DND-41 (cell line): Measurements from ENCODE around the gene CPZ.

Experiments
- ATAC-seq: fragments of 200-7000 bp; cut with Tn5 transposase; 3 replicates; pipeline ENCODE4 v1.9.1; 2021; ENCODE audit warnings: low read depth; ENCODE audit not compliant: insufficient read depth
- DNase-seq: peaks from one replicate; pipeline ENCODE4 v3.0.0-alpha.2; 2020
- H2AFZ ChIP-seq: 2 replicates; pipeline ENCODE4 v1.6.0; 2012; ENCODE audit warnings: low read depth, low read length
- H3K27ac ChIP-seq: 2 replicates; pipeline ENCODE4 v1.5.1; 2012; ENCODE audit warnings: low read length, inconsistent platforms
- H3K27me3 ChIP-seq: fragments of 200-600 bp; sonication (generic); 2 replicates; pipeline ENCODE4 v1.6.0; 2012; ENCODE audit warnings: low read length, mild to moderate bottlenecking, inconsistent platforms; ENCODE audit not compliant: insufficient read depth, poor library complexity
- H3K36me3 ChIP-seq: 2 replicates; pipeline ENCODE4 v1.5.1; 2012; ENCODE audit warnings: low read length, inconsistent platforms; ENCODE audit not compliant: insufficient read depth
- H3K4me1 ChIP-seq: 2 replicates; pipeline ENCODE4 v1.5.1; 2012; ENCODE audit warnings: mild to moderate bottlenecking, low read length; ENCODE audit not compliant: insufficient read depth
- H3K4me2 ChIP-seq: 2 replicates; pipeline ENCODE4 v1.6.0; 2012; ENCODE audit warnings: mild to moderate bottlenecking, moderate library complexity, low read length, inconsistent platforms; ENCODE audit not compliant: insufficient read depth
- H3K4me3 ChIP-seq, 2 experiments: fragments of 200-600 bp in 1 of 2; shearing (Covaris generic) in 1 of 2; 2 replicates each; pipeline ENCODE4 v1.5.1; 2012 to 2016; ENCODE audit warnings: inconsistent platforms in 2 of 2, low read length in 2 of 2, mild to moderate bottlenecking in 2 of 2, low read depth in 1 of 2, moderate library complexity in 1 of 2
- H3K79me2 ChIP-seq: 2 replicates; pipeline ENCODE4 v1.6.0; 2012; ENCODE audit warnings: low read length, inconsistent platforms; ENCODE audit not compliant: insufficient read depth
- H3K9ac ChIP-seq: 2 replicates; pipeline ENCODE4 v1.6.0; 2012; ENCODE audit warnings: low read depth, mild to moderate bottlenecking, inconsistent platforms, low read length, moderate library complexity
- H3K9me3 ChIP-seq: 2 replicates; pipeline ENCODE4 v1.5.1; 2012; ENCODE audit warnings: low read length, moderate library complexity, mild to moderate bottlenecking, inconsistent platforms; ENCODE audit not compliant: insufficient read depth, severe bottlenecking
- H4K20me1 ChIP-seq: 2 replicates; pipeline ENCODE4 v1.6.0; 2012; ENCODE audit warnings: low read length; ENCODE audit not compliant: insufficient read depth
- EZH2 ChIP-seq: IDR thresholded peaks from 3 replicates; pipeline ENCODE4 v1.6.1; 2012; ENCODE audit warnings: borderline replicate concordance, low read depth, mild to moderate bottlenecking, moderate library complexity, low read length, inconsistent platforms; ENCODE audit not compliant: severe bottlenecking
- TF ChIP-seq, protein P1 (sequence below): IDR thresholded peaks from 2 replicates; pipeline ENCODE4 v1.5.1; 2012; ENCODE audit warnings: borderline replicate concordance, low read length, moderate library complexity, mild to moderate bottlenecking; ENCODE audit not compliant: poor library complexity, severe bottlenecking; ENCODE audit errors: extremely low read depth

Gene CPZ

DNA sequence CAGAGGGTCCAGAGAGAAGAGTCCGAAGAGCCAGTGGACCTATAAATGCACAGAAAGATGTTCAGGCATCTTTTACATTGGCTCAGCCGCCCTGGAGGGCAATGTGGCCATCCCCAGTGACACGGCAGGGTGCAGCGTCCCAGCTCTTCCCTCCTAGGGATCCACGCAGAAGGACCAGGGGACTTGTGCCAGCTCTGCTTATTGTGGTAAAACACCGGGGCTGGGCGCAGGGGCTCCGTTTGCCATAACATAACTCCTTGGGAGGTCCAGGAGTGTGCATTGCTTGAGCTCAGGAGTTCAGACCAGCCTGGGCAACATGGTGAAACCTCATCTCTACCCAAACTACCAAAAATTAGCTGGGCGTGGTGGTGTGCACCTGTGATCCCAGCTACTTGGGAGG lies 70.2 kb downstream of the CPZ start:
- H3K4me2 ChIP-seq = no peak overlapping the region
- ATAC-seq (no peak), DNase-seq (no peak)
- no peaks in the 10 kb centered on the region for H3K4me1 ChIP-seq
- H3K27me3 ChIP-seq = peaks cover 6% of the 10 kb centered on the region
- TF ChIP-seq EZH2 = no peak
- TF ChIP-seq, protein P1, sequence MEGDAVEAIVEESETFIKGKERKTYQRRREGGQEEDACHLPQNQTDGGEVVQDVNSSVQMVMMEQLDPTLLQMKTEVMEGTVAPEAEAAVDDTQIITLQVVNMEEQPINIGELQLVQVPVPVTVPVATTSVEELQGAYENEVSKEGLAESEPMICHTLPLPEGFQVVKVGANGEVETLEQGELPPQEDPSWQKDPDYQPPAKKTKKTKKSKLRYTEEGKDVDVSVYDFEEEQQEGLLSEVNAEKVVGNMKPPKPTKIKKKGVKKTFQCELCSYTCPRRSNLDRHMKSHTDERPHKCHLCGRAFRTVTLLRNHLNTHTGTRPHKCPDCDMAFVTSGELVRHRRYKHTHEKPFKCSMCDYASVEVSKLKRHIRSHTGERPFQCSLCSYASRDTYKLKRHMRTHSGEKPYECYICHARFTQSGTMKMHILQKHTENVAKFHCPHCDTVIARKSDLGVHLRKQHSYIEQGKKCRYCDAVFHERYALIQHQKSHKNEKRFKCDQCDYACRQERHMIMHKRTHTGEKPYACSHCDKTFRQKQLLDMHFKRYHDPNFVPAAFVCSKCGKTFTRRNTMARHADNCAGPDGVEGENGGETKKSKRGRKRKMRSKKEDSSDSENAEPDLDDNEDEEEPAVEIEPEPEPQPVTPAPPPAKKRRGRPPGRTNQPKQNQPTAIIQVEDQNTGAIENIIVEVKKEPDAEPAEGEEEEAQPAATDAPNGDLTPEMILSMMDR = no peak
- no peak overlapping the region for H2AFZ ChIP-seq
- no peaks in the 10 kb centered on the region for H3K79me2 ChIP-seq
- H3K27ac ChIP-seq = no peak overlapping the region
- H3K9ac ChIP-seq = no peak overlapping the region
- no peaks in the 10 kb centered on the region for H3K9me3 ChIP-seq
- H3K36me3 ChIP-seq = no peaks in the 10 kb centered on the region
- H4K20me1 ChIP-seq = 0 out of 2 replicates have a peak, but pooled peaks cover 4% of the 10 kb centered on the region
- H3K4me3 ChIP-seq = no peak overlapping the region

DNA sequence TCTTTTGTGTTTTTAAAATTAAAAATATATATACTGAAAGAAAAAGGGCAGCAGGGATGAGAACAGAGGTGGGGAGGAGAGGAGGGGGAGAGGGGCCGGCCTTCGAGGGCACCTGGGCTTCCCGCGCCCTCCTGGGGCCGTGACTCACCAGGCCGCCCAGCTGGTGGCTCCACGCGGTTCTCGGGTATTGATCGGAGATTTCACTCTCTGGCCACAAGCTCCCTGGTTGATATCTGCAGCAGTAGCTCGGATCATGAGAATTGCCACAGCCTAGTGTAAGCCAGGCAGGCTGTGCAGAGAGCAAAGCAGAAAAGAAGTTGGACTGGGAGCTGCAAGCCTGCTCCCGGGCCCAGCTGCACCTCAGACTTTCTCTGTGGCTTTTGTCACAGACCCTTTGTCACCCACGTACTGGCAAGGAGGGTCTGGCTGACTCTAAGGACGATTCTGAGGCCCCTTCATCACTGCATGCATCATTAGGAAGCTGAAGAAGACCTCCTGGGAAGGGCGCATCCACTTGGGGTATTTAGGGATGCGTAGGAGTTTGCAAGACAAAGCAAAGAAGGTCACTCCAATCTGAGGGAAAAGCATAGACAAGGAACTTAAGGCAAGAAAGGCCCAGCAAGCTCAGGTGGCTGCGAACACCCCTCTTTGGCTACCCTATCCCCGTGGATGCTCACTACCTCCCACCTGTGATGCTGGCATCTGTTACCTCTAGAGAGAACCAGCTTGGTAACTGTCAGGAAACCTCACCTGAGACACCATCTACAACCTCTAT lies 71.7 kb downstream of the CPZ start:
- Histone ChIP-seq H3K9ac (no peak overlapping the region), H3K4me2 (no peak overlapping the region), H3K4me1 (no peaks in the 10 kb centered on the region), H4K20me1 (0 out of 2 replicates have a peak, but pooled peaks cover 4% of the 10 kb centered on the region), H3K4me3 (no peak overlapping the region), H3K79me2 (no peaks in the 10 kb centered on the region), H3K27me3 (peaks cover 6% of the 10 kb centered on the region), H3K36me3 (no peaks in the 10 kb centered on the region), H3K9me3 (no peaks in the 10 kb centered on the region), H2AFZ (no peak overlapping the region), H3K27ac (no peak overlapping the region)
- ATAC-seq (no peak), DNase-seq (no peak)
- TF ChIP-seq EZH2 = no peak
- TF ChIP-seq, protein P1 = no peak

- DNase-seq = no peak
- Histone ChIP-seq H3K36me3 (no peaks in the 10 kb centered on the region), H3K27ac (no peak overlapping the region), H3K4me3 (no peak overlapping the region), H3K27me3 (peaks cover 6% of the 10 kb centered on the region), H3K4me1 (no peaks in the 10 kb centered on the region), H2AFZ (no peak overlapping the region), H3K9ac (no peak overlapping the region), H3K4me2 (no peak overlapping the region), H3K9me3 (no peaks in the 10 kb centered on the region), H4K20me1 (0 out of 2 replicates have a peak, but pooled peaks cover 4% of the 10 kb centered on the region), H3K79me2 (no peaks in the 10 kb centered on the region)
- ATAC-seq = no peak
- TF ChIP-seq, protein P1 = no peak
- TF ChIP-seq EZH2 = no peak
Observed at GRCh38 chr4:8664976-8665375, 72.4 kb downstream of the CPZ start.
